ENCODE measurements around the gene OR9K2. TPM values are rescaled to one million over a fixed set of nuclear protein-coding genes. Genes with fewer than 3 reads are reported as not detected.
"Not testable (repeated sequence)": the region's sequence is repeated elsewhere in the genome, so short reads cannot be mapped to it uniquely, and the experiment has no call there.

OR9K2 gene
- total RNA-seq, 4 donors from 2014 or later: not detected

DNA sequence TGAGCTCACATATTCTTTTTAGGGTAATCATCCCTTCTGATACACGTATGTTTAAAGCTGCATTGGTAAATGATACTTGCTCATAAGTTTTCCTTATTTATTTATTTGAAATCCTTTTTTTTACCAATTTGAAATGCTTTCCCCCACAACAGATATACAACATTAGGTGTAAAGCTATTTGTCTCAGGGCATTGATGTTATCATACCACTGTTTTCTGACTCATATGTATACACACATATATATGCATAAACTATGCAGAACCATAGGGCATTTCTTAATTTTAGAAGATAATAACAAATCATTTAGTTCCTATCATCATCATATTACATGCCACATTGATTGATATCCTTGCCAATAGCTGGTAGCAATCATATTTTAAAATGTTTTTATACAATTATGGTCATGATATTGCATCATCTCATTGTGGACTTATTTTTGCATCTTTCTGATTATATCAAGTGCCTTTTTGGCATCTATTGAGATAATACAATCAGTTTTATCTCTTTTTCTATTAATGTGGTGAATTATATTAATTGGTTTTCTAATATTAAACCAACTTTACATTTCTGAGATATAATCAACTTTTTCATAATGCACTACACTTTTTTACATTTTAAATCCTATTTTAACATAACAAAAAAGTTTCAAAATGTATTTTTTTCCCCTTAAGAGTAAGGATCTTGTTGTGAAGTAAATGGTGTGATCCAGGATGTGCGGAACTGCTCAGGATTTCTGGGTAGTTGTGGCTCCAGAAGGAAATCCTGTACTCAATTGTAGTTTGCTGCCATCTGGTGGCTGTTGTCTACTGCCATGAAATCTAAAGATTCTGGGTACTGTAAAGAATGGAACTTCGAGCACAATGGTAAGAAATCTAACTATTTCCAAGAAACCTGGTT lies 16.7 kb downstream of the OR9K2 start:
- Histone ChIP-seq H3K36me3 (no peaks in the 10 kb centered on the region), H3K9me3 (no peaks in the 10 kb centered on the region), H3K27me3 (no peaks in the 10 kb centered on the region), H3K27ac (no peak overlapping the region), H3K4me3 (no peak overlapping the region), H3K4me1 (no peaks in the 10 kb centered on the region)
- peak in 2 of 3 donors; percentile 44 to 70 for DNase-seq
- TF ChIP-seq, protein P1, sequence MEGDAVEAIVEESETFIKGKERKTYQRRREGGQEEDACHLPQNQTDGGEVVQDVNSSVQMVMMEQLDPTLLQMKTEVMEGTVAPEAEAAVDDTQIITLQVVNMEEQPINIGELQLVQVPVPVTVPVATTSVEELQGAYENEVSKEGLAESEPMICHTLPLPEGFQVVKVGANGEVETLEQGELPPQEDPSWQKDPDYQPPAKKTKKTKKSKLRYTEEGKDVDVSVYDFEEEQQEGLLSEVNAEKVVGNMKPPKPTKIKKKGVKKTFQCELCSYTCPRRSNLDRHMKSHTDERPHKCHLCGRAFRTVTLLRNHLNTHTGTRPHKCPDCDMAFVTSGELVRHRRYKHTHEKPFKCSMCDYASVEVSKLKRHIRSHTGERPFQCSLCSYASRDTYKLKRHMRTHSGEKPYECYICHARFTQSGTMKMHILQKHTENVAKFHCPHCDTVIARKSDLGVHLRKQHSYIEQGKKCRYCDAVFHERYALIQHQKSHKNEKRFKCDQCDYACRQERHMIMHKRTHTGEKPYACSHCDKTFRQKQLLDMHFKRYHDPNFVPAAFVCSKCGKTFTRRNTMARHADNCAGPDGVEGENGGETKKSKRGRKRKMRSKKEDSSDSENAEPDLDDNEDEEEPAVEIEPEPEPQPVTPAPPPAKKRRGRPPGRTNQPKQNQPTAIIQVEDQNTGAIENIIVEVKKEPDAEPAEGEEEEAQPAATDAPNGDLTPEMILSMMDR (IDR thresholded peaks at IDR 0.05): peak; percentile 32 to 71 (median 46)
- no peak for TF ChIP-seq POLR2A (IDR thresholded peaks at IDR 0.05)

DNA sequence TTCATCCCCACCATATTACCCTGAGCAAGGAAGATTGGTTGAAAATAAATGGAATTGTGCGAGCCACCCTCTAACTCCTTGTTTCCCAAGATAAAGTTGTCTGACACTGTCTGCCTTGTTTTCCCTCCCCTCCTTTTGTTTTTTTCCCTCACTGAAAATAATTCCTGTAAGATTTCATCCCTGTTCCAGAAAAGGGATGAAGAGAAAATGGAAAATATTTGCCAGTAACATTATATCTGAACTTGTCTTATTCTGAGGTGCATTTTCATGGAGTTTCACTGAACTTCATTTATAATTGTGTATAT lies 17.3 kb downstream of the OR9K2 start:
- no peak for DNase-seq
- H3K4me1 ChIP-seq: no peaks in the 10 kb centered on the region
- no peaks in the 10 kb centered on the region for H3K36me3 ChIP-seq
- TF ChIP-seq, protein P1 (IDR thresholded peaks at IDR 0.05): peak in 1 of 6 experiments; percentile 9
- TF ChIP-seq POLR2A (IDR thresholded peaks at IDR 0.05): no peak
- H3K4me3 ChIP-seq: no peak overlapping the region
- no peaks in the 10 kb centered on the region for H3K27me3 ChIP-seq
- no peak overlapping the region for H3K27ac ChIP-seq
- H3K9me3 ChIP-seq: no peaks in the 10 kb centered on the region

DNA sequence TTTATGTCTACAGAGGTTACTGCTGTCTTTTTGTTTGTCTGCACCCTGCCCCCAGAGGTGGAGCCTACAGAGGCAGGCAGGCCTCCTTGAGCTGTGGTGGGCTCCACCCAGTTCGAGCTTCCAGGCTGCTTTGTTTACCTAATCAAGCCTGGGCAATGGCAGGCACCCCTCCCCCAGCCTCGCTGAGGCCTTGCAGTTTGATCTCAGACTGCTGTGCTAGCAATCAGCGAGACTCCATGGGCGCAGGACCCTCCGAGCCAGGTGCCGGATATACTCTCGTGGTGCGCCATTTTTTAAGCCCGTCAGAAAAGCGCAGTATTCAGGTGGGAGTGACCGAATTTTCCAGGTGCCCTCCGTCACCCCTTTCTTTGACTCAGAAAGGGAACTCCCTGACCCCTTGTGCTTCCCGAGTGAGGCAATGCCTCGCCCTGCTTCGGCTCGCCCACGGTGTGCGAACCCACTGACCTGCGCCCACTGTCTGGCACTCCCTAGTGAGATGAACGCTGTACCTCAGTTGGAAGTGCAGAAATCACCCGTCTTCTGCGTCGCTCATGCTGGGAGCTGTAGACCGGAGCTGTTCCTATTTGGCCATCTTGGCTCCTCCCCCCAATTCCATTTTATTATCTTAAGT lies 40.9 kb downstream of the OR9K2 start:
- DNase-seq, H3K27ac ChIP-seq, H3K27me3 ChIP-seq, H3K9me3 ChIP-seq, H3K4me3 ChIP-seq, H3K4me1 ChIP-seq, H3K36me3 ChIP-seq: not testable (repeated sequence)

DNA sequence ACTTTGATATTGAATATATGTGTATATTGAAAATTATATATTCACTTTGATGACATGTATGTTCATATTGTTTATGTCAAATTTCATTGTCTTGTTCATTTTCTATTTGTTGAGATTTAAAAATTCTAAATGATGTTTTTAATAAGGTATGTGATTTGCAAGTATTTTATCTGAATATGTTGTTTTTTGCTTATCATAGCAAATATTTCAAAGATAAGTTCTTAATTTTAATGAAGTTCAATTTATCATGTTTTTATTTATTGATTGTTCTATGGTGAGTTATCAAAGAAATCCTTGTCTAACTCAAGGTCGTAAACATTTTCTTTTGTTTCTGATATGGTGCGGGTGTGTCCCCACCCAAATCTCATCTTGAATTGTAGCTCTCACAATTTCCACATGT lies 45.2 kb downstream of the OR9K2 start:
- H3K27ac ChIP-seq: no peak overlapping the region
- no peaks in the 10 kb centered on the region for H3K4me1 ChIP-seq
- H3K4me3 ChIP-seq: no peak overlapping the region
- no peak for DNase-seq
- no peaks in the 10 kb centered on the region for H3K27me3 ChIP-seq
- H3K9me3 ChIP-seq: no peaks in the 10 kb centered on the region
- TF ChIP-seq, protein P1 (IDR thresholded peaks at IDR 0.05): no peak
- no peak for TF ChIP-seq POLR2A (IDR thresholded peaks at IDR 0.05)
- no peaks in the 10 kb centered on the region for H3K36me3 ChIP-seq

DNA sequence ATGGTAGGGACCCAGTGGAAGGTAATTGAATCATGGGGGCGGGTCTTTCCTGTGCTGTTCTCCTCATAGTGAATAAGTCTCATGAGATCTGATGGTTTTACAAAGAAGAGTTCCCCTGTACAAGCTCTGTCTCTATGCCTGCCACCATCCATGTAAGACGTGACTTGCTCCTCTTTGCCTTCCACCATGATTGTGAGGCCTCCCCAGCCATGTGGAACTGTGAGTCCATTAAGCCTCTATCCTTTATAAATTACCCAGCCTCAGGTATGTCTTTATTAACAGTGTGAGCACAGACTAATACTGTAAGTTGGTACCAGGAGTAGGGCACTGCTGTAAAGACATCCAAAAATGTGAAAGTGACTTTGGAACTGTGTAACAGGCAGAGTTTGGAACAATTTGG lies 45.6 kb downstream of the OR9K2 start:
- DNase-seq, H3K4me3 ChIP-seq, H3K27ac ChIP-seq, H3K27me3 ChIP-seq, H3K9me3 ChIP-seq, H3K4me1 ChIP-seq, H3K36me3 ChIP-seq: not testable (repeated sequence)

DNA sequence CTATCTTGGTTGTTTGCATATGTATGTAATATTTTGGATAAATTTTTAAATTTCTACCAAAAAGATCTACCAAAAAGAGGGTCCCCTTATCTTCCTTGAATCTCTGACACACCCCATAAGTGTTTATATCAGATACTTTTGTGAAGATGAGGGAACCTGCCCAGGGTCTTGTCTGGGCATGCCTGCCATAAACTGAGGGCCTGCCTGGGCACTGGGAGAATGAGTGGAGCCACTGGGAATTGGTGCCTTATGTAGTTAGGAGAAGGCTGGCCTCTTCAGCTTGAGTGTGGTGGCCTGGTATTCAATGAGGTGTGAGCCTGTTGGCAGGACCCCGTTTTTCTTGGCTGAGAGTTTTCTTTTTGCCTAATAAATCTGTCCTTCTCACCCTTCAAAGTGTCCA lies 46.5 kb downstream of the OR9K2 start:
- H3K4me3 ChIP-seq: no peak overlapping the region
- no peak for DNase-seq
- no peak overlapping the region for H3K27ac ChIP-seq
- no peaks in the 10 kb centered on the region for H3K9me3 ChIP-seq
- no peaks in the 10 kb centered on the region for H3K36me3 ChIP-seq
- TF ChIP-seq, protein P1 (IDR thresholded peaks at IDR 0.05): no peak
- no peak for TF ChIP-seq POLR2A (IDR thresholded peaks at IDR 0.05)
- H3K4me1 ChIP-seq: no peaks in the 10 kb centered on the region
- no peaks in the 10 kb centered on the region for H3K27me3 ChIP-seq
